Testis (tissue), 2 donors: ENCODE data around the gene GFOD1.

Source experiments
- CTCF ChIP-seq, 3 experiments: fragments of 450-650 bp in 2 of 3; fragments of 200-600 bp in 1 of 3; sonication (generic) in 1 of 3; IDR thresholded peaks; one replicate each; pipeline ENCODE4 v1.5.1; 2016 to 2019; ENCODE audit warnings: antibody characterized with exemption in 3 of 3, mild to moderate bottlenecking in 2 of 3, moderate library complexity in 1 of 3
- POLR2A ChIP-seq: fragments of 450-650 bp; IDR thresholded peaks from one replicate; pipeline ENCODE4 v1.6.1; 2017; ENCODE audit warnings: antibody characterized with exemption, mild to moderate bottlenecking, moderate library complexity

GRCh38 chr6:13524801-13525508 is 37.6 kb upstream of the GFOD1 start:
- TF ChIP-seq CTCF (IDR thresholded peaks at IDR 0.05): no peak
- no peak for TF ChIP-seq POLR2A
